Esophagus muscularis mucosa (tissue), 4 donors: ENCODE measurements around the gene EGF.

Experiments
- CTCF ChIP-seq, 3 experiments: fragments of 200-600 bp in 2 of 3; fragments of 450-650 bp in 1 of 3; sonication (generic) in 2 of 3; IDR thresholded peaks; one replicate each; pipeline ENCODE4 v1.5.1; 2017 to 2019; ENCODE audit warnings: antibody characterized with exemption in 3 of 3, mild to moderate bottlenecking in 2 of 3, moderate library complexity in 1 of 3
- EP300 ChIP-seq: sonication (generic); formaldehyde crosslinking; IDR thresholded peaks from one replicate; pipeline ENCODE4 v1.6.1; 2017; ENCODE audit warnings: antibody characterized with exemption
- POLR2A ChIP-seq: fragments of 450-650 bp; IDR thresholded peaks from one replicate; pipeline ENCODE4 v1.6.1; 2017; ENCODE audit warnings: antibody characterized with exemption, moderate library complexity, mild to moderate bottlenecking, low read depth
- POLR2AphosphoS5 ChIP-seq, 2 donors: sonication (generic); formaldehyde crosslinking; IDR thresholded peaks; one replicate each; pipeline ENCODE4 v1.6.1; 2017; ENCODE audit warnings: antibody characterized with exemption in 2 of 2

GRCh38 chr4:110019153-110019552 lies 106.5 kb downstream of the EGF start:
- TF ChIP-seq CTCF (IDR thresholded peaks at IDR 0.05) (no peak), EP300 (no peak), POLR2A (no peak), POLR2AphosphoS5 (IDR thresholded peaks at IDR 0.05) (no peak)
